WTC11 (cell line): ENCODE measurements around the gene MAST1. TPM values are rescaled to one million over a fixed set of nuclear protein-coding genes. Genes with fewer than 3 reads are reported as not detected.

Experiments
- ATF1 ChIP-seq: sonication (generic); formaldehyde crosslinking; IDR thresholded peaks from 2 replicates; pipeline ENCODE4 v1.8.1; 2023; ENCODE audit warnings: mild to moderate bottlenecking, moderate library complexity, missing genetic modification reagents
- E2F1 ChIP-seq: sonication (generic); formaldehyde crosslinking; IDR thresholded peaks from 2 replicates; pipeline ENCODE4 v1.8.0; 2022; ENCODE audit warnings: mild to moderate bottlenecking, missing genetic modification reagents
- E2F4 ChIP-seq: sonication (generic); formaldehyde crosslinking; IDR thresholded peaks from 2 replicates; pipeline ENCODE4 v1.8.1; 2022; ENCODE audit warnings: low read depth, mild to moderate bottlenecking, moderate library complexity, missing genetic modification reagents, borderline replicate concordance
- FOXJ3 ChIP-seq: sonication (generic); formaldehyde crosslinking; IDR thresholded peaks from 2 replicates; pipeline ENCODE4 v1.9.0; 2021; ENCODE audit warnings: missing genetic modification reagents, mild to moderate bottlenecking, borderline replicate concordance
- FOXK1 ChIP-seq: sonication (generic); formaldehyde crosslinking; IDR thresholded peaks from 2 replicates; pipeline ENCODE4 v1.8.0; 2022; ENCODE audit warnings: mild to moderate bottlenecking, moderate library complexity, missing genetic modification reagents
- HMGA2 ChIP-seq: fragments of 250-450 bp; sonication (Bioruptor Pico); IDR thresholded peaks from 2 replicates; pipeline ENCODE4 v1.4.0; 2021; ENCODE audit warnings: mild to moderate bottlenecking, moderate library complexity
- JAZF1 ChIP-seq: fragments of 250-450 bp; sonication (Bioruptor Pico); IDR thresholded peaks from 2 replicates; pipeline ENCODE4 v1.9.0; 2021; ENCODE audit warnings: moderate library complexity, mild to moderate bottlenecking, inconsistent platforms
- KAT7 ChIP-seq: sonication (generic); formaldehyde crosslinking; IDR thresholded peaks from 2 replicates; pipeline ENCODE4 v1.8.1; 2023; ENCODE audit warnings: missing genetic modification reagents, mild to moderate bottlenecking, borderline replicate concordance
- MAX ChIP-seq: sonication (generic); formaldehyde crosslinking; IDR thresholded peaks from 2 replicates; pipeline ENCODE4 v1.8.0; 2022; ENCODE audit warnings: mild to moderate bottlenecking, missing genetic modification reagents
- SMAD3 ChIP-seq: sonication (generic); formaldehyde crosslinking; IDR thresholded peaks from 2 replicates; pipeline ENCODE4 v1.8.0; 2022; ENCODE audit warnings: missing genetic modification reagents, mild to moderate bottlenecking, borderline replicate concordance
- ZNF232 ChIP-seq: sonication (generic); formaldehyde crosslinking; IDR thresholded peaks from 2 replicates; pipeline ENCODE4 v1.8.0; 2022; ENCODE audit warnings: mild to moderate bottlenecking, missing genetic modification reagents
- ZNF416 ChIP-seq: fragments of 250-450 bp; sonication (Bioruptor Pico); IDR thresholded peaks from 2 replicates; pipeline ENCODE4 v1.9.0; 2021; ENCODE audit warnings: mild to moderate bottlenecking, inconsistent platforms
- ZNF423 ChIP-seq: fragments of 250-450 bp; sonication (Bioruptor Pico); IDR thresholded peaks from 2 replicates; pipeline ENCODE4 v2.1.2; 2022; ENCODE audit warnings: mild to moderate bottlenecking, moderate library complexity
- ZNF671 ChIP-seq: fragments of 250-450 bp; sonication (Bioruptor Pico); IDR thresholded peaks from 2 replicates; pipeline ENCODE4 v1.8.0; 2021; ENCODE audit warnings: mild to moderate bottlenecking
- total RNA-seq: library from RNA; stranded (reverse); gene quantifications from 3 replicates; pipeline ENCODE4 v1.2.3, GENCODE V29; 2021
- TF ChIP-seq, protein P1 (sequence below): sonication (generic); formaldehyde crosslinking; IDR thresholded peaks from 2 replicates; pipeline ENCODE4 v1.8.1; 2023; ENCODE audit warnings: mild to moderate bottlenecking, moderate library complexity, missing genetic modification reagents
- TF ChIP-seq, protein P2 (sequence below): sonication (generic); formaldehyde crosslinking; IDR thresholded peaks from 2 replicates; pipeline ENCODE4 v1.8.1; 2022; ENCODE audit warnings: mild to moderate bottlenecking, missing genetic modification reagents, moderate library complexity, borderline replicate concordance
- TF ChIP-seq, protein P3 (sequence below): sonication (generic); formaldehyde crosslinking; IDR thresholded peaks from 2 replicates; pipeline ENCODE4 v1.8.0; 2022; ENCODE audit warnings: missing genetic modification reagents
- TF ChIP-seq, protein P4 (sequence below): sonication (generic); formaldehyde crosslinking; IDR thresholded peaks from 2 replicates; pipeline ENCODE4 v1.8.1; 2023; ENCODE audit warnings: mild to moderate bottlenecking, missing genetic modification reagents, moderate library complexity
- TF ChIP-seq, protein P5 (sequence below): fragments of 250-450 bp; sonication (Bioruptor Pico); IDR thresholded peaks from 2 replicates; pipeline ENCODE4 v1.8.0; 2021; ENCODE audit warnings: mild to moderate bottlenecking
- TF ChIP-seq, protein P6 (sequence below): sonication (generic); formaldehyde crosslinking; IDR thresholded peaks from 2 replicates; pipeline ENCODE4 v1.8.0; 2023; ENCODE audit warnings: missing genetic modification reagents, mild to moderate bottlenecking, borderline replicate concordance
- TF ChIP-seq, protein P7 (sequence below): fragments of 250-450 bp; sonication (Bioruptor Pico); IDR thresholded peaks from 2 replicates; pipeline ENCODE4 v1.9.0; 2021; ENCODE audit warnings: moderate library complexity, mild to moderate bottlenecking, inconsistent platforms, borderline replicate concordance

MAST1 gene
- total RNA-seq, 1 experiment from 2014 or later, result 24.3 TPM

- TF ChIP-seq, protein P1, sequence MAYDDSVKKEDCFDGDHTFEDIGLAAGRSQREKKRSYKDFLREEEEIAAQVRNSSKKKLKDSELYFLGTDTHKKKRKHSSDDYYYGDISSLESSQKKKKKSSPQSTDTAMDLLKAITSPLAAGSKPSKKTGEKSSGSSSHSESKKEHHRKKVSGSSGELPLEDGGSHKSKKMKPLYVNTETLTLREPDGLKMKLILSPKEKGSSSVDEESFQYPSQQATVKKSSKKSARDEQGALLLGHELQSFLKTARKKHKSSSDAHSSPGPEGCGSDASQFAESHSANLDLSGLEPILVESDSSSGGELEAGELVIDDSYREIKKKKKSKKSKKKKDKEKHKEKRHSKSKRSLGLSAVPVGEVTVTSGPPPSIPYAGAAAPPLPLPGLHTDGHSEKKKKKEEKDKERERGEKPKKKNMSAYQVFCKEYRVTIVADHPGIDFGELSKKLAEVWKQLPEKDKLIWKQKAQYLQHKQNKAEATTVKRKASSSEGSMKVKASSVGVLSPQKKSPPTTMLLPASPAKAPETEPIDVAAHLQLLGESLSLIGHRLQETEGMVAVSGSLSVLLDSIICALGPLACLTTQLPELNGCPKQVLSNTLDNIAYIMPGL (CRISPR knock-in tag), result peak; percentile 73; the same call in 1 of the 2 replicates
- TF ChIP-seq ZNF423 (CRISPR knock-in tag) (peak; percentile 86), HMGA2 (CRISPR knock-in tag) (no peak), E2F1 (CRISPR knock-in tag) (no peak), FOXJ3 (CRISPR knock-in tag) (no peak), MAX (peak; percentile 67), E2F4 (CRISPR knock-in tag) (no peak), JAZF1 (CRISPR knock-in tag) (no peak), ZNF671 (CRISPR knock-in tag) (no peak), ZNF232 (CRISPR knock-in tag) (peak; percentile 78; the same call in 1 of the 2 replicates), SMAD3 (CRISPR knock-in tag) (no peak), KAT7 (0 out of 2 replicates have a peak, but pooled peaks have one; percentile 50), ZNF416 (CRISPR knock-in tag) (no peak), ATF1 (CRISPR knock-in tag) (0 out of 2 replicates have a peak, but pooled peaks have one; percentile 68), FOXK1 (CRISPR knock-in tag) (0 out of 2 replicates have a peak, but pooled peaks have one; percentile 39)
- TF ChIP-seq, protein P2, sequence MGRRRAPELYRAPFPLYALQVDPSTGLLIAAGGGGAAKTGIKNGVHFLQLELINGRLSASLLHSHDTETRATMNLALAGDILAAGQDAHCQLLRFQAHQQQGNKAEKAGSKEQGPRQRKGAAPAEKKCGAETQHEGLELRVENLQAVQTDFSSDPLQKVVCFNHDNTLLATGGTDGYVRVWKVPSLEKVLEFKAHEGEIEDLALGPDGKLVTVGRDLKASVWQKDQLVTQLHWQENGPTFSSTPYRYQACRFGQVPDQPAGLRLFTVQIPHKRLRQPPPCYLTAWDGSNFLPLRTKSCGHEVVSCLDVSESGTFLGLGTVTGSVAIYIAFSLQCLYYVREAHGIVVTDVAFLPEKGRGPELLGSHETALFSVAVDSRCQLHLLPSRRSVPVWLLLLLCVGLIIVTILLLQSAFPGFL (CRISPR knock-in tag), result no peak
- TF ChIP-seq, protein P3, sequence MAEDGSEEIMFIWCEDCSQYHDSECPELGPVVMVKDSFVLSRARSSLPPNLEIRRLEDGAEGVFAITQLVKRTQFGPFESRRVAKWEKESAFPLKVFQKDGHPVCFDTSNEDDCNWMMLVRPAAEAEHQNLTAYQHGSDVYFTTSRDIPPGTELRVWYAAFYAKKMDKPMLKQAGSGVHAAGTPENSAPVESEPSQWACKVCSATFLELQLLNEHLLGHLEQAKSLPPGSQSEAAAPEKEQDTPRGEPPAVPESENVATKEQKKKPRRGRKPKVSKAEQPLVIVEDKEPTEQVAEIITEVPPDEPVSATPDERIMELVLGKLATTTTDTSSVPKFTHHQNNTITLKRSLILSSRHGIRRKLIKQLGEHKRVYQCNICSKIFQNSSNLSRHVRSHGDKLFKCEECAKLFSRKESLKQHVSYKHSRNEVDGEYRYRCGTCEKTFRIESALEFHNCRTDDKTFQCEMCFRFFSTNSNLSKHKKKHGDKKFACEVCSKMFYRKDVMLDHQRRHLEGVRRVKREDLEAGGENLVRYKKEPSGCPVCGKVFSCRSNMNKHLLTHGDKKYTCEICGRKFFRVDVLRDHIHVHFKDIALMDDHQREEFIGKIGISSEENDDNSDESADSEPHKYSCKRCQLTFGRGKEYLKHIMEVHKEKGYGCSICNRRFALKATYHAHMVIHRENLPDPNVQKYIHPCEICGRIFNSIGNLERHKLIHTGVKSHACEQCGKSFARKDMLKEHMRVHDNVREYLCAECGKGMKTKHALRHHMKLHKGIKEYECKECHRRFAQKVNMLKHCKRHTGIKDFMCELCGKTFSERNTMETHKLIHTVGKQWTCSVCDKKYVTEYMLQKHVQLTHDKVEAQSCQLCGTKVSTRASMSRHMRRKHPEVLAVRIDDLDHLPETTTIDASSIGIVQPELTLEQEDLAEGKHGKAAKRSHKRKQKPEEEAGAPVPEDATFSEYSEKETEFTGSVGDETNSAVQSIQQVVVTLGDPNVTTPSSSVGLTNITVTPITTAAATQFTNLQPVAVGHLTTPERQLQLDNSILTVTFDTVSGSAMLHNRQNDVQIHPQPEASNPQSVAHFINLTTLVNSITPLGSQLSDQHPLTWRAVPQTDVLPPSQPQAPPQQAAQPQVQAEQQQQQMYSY (CRISPR knock-in tag), result no peak
- TF ChIP-seq, protein P4, sequence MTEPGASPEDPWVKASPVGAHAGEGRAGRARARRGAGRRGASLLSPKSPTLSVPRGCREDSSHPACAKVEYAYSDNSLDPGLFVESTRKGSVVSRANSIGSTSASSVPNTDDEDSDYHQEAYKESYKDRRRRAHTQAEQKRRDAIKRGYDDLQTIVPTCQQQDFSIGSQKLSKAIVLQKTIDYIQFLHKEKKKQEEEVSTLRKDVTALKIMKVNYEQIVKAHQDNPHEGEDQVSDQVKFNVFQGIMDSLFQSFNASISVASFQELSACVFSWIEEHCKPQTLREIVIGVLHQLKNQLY (CRISPR knock-in tag), result 0 out of 2 replicates have a peak, but pooled peaks have one; percentile 34
- TF ChIP-seq, protein P5, sequence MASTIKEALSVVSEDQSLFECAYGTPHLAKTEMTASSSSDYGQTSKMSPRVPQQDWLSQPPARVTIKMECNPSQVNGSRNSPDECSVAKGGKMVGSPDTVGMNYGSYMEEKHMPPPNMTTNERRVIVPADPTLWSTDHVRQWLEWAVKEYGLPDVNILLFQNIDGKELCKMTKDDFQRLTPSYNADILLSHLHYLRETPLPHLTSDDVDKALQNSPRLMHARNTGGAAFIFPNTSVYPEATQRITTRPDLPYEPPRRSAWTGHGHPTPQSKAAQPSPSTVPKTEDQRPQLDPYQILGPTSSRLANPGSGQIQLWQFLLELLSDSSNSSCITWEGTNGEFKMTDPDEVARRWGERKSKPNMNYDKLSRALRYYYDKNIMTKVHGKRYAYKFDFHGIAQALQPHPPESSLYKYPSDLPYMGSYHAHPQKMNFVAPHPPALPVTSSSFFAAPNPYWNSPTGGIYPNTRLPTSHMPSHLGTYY, result no peak
- TF ChIP-seq, protein P6, sequence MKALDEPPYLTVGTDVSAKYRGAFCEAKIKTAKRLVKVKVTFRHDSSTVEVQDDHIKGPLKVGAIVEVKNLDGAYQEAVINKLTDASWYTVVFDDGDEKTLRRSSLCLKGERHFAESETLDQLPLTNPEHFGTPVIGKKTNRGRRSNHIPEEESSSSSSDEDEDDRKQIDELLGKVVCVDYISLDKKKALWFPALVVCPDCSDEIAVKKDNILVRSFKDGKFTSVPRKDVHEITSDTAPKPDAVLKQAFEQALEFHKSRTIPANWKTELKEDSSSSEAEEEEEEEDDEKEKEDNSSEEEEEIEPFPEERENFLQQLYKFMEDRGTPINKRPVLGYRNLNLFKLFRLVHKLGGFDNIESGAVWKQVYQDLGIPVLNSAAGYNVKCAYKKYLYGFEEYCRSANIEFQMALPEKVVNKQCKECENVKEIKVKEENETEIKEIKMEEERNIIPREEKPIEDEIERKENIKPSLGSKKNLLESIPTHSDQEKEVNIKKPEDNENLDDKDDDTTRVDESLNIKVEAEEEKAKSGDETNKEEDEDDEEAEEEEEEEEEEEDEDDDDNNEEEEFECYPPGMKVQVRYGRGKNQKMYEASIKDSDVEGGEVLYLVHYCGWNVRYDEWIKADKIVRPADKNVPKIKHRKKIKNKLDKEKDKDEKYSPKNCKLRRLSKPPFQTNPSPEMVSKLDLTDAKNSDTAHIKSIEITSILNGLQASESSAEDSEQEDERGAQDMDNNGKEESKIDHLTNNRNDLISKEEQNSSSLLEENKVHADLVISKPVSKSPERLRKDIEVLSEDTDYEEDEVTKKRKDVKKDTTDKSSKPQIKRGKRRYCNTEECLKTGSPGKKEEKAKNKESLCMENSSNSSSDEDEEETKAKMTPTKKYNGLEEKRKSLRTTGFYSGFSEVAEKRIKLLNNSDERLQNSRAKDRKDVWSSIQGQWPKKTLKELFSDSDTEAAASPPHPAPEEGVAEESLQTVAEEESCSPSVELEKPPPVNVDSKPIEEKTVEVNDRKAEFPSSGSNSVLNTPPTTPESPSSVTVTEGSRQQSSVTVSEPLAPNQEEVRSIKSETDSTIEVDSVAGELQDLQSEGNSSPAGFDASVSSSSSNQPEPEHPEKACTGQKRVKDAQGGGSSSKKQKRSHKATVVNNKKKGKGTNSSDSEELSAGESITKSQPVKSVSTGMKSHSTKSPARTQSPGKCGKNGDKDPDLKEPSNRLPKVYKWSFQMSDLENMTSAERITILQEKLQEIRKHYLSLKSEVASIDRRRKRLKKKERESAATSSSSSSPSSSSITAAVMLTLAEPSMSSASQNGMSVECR, result peak; percentile 83; the same call in 1 of the 2 replicates
- TF ChIP-seq, protein P7, sequence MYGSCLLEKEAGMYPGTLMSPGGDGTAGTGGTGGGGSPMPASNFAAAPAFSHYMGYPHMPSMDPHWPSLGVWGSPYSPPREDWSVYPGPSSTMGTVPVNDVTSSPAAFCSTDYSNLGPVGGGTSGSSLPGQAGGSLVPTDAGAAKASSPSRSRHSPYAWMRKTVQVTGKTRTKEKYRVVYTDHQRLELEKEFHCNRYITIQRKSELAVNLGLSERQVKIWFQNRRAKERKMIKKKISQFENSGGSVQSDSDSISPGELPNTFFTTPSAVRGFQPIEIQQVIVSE (CRISPR knock-in tag), result no peak
Observed at GRCh38 chr19:12881172-12881808, 43.0 kb downstream of the MAST1 start, which contains the start of gene DNASE2 (continued).
